HG03460 (cell line): ENCODE results near the gene LRRC43.
"Not testable (repeated sequence)": the region's sequence is repeated elsewhere in the genome, so short reads cannot be mapped to it uniquely, and the experiment has no call there.

Experiments used
- ATAC-seq: cut with Tn5 transposase; IDR thresholded peaks from one replicate; pipeline ENCODE4 v1.9.1; 2021; ENCODE audit not compliant: unreplicated experiment

Gene LRRC43

GRCh38 chr12:122152754-122153153 lies 30.2 kb upstream of the LRRC43 start:
- ATAC-seq = no peak

- ATAC-seq = no peak
Measured at GRCh38 chr12:122155705-122156104, 27.2 kb upstream of the LRRC43 start.

- ATAC-seq = no peak
Measured at GRCh38 chr12:122158700-122159285, 24.1 kb upstream of the LRRC43 start.

- no peak for ATAC-seq
Measured at GRCh38 chr12:122159882-122160281, 23.0 kb upstream of the LRRC43 start.

GRCh38 chr12:122160761-122161160 lies 22.2 kb upstream of the LRRC43 start:
- ATAC-seq = no peak

- no peak for ATAC-seq
Measured at GRCh38 chr12:122161682-122162081, 21.2 kb upstream of the LRRC43 start.

GRCh38 chr12:122162976-122163375 lies 19.9 kb upstream of the LRRC43 start:
- no peak for ATAC-seq

- ATAC-seq = no peak
Measured at GRCh38 chr12:122166422-122167349, 16.2 kb upstream of the LRRC43 start.

GRCh38 chr12:122167356-122167925 lies 15.5 kb upstream of the LRRC43 start:
- ATAC-seq = no peak

GRCh38 chr12:122168492-122168891 lies 14.4 kb upstream of the LRRC43 start:
- no peak for ATAC-seq

GRCh38 chr12:122171399-122171798 lies 11.5 kb upstream of the LRRC43 start:
- no peak for ATAC-seq

- ATAC-seq = no peak
Measured at GRCh38 chr12:122172262-122172939, 10.5 kb upstream of the LRRC43 start.

GRCh38 chr12:122174155-122174845 lies 8.6 kb upstream of the LRRC43 start, which contains the start of gene IL31:
IL31 (minus strand) TSS chr12:122174221; CDS start chr12:122174172, 49 bp downstream.
- ATAC-seq = no peak

GRCh38 chr12:122176473-122176872 lies 6.5 kb upstream of the LRRC43 start:
- ATAC-seq = not testable (repeated sequence)

- ATAC-seq = no peak
Measured at GRCh38 chr12:122183588-122183940, 641 bp downstream of the LRRC43 start.

- no peak for ATAC-seq
Measured at GRCh38 chr12:122184517-122184916, 1.6 kb downstream of the LRRC43 start.

- no peak for ATAC-seq
Measured at GRCh38 chr12:122185079-122185478, 2.2 kb downstream of the LRRC43 start.

GRCh38 chr12:122185494-122186082 lies 2.7 kb downstream of the LRRC43 start:
- no peak for ATAC-seq

- ATAC-seq = no peak
Measured at GRCh38 chr12:122187466-122187865, 4.5 kb downstream of the LRRC43 start.
